ENCODE measurements around the gene KCNQ5.
A peak's percentile ranks its signal among the peaks of the same experiment; 100 is the strongest.

DNA sequence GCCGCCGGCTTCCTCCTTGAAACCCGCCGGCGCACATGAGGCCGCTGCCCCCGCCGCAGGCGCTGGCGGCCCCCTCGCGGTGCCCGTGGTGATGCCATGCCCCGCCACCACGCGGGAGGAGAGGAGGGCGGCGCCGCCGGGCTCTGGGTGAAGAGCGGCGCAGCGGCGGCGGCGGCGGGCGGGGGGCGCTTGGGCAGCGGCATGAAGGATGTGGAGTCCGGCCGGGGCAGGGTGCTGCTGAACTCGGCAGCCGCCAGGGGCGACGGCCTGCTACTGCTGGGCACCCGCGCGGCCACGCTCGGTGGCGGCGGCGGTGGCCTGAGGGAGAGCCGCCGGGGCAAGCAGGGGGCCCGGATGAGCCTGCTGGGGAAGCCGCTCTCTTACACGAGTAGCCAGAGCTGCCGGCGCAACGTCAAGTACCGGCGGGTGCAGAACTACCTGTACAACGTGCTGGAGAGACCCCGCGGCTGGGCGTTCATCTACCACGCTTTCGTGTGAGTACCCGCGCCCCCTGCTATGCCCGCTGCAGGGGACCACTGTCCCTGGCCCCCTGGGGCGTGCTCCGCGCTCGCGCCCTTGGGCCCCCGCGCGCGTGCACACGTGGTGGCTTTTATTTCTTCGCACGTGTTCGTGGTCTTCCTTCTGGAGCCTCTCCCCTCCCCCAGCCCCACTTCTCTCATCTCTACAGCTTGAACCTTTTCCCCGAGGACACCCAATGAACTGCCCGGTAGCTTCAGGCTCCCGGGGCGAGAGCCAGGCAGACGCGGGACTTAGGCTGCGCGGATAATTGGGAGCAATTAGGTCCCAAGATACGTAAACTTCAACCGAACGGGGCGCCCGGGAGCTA is 453 bp downstream of the KCNQ5 start:
- no peak for TF ChIP-seq RFX5 (IDR thresholded peaks at IDR 0.05; ENCODE audit: low read depth, low read length)
- peak; percentile 88 to 95 for TF ChIP-seq BHLHE40 (IDR thresholded peaks at IDR 0.05; ENCODE audit: borderline replicate concordance in 1 of 2, low read depth in 2 of 2, low read length in 1 of 2)
- TF ChIP-seq POLR2AphosphoS5 (IDR thresholded peaks at IDR 0.05; ENCODE audit: low read length) = no peak
- no peak for TF ChIP-seq MYB (IDR thresholded peaks at IDR 0.05; ENCODE audit: borderline replicate concordance, low read depth, low read length)
- TF ChIP-seq, protein P1, sequence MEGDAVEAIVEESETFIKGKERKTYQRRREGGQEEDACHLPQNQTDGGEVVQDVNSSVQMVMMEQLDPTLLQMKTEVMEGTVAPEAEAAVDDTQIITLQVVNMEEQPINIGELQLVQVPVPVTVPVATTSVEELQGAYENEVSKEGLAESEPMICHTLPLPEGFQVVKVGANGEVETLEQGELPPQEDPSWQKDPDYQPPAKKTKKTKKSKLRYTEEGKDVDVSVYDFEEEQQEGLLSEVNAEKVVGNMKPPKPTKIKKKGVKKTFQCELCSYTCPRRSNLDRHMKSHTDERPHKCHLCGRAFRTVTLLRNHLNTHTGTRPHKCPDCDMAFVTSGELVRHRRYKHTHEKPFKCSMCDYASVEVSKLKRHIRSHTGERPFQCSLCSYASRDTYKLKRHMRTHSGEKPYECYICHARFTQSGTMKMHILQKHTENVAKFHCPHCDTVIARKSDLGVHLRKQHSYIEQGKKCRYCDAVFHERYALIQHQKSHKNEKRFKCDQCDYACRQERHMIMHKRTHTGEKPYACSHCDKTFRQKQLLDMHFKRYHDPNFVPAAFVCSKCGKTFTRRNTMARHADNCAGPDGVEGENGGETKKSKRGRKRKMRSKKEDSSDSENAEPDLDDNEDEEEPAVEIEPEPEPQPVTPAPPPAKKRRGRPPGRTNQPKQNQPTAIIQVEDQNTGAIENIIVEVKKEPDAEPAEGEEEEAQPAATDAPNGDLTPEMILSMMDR (IDR thresholded peaks at IDR 0.05 in 2 of 3, conservative IDR thresholded peaks at IDR 0.05 in 1 of 3; ENCODE audit: control insufficient read depth in 2 of 3, extremely low read depth in 1 of 3, insufficient read depth in 1 of 3, low read depth in 3 of 3, low read length in 3 of 3) = peak; percentile 7 to 34 (median 22); a peak in 3 of 6 replicates
- TF ChIP-seq RB1 (IDR thresholded peaks at IDR 0.05; ENCODE audit: borderline replicate concordance) = no peak

Data from GM12878 (cell line).